GM12875 (cell line): ENCODE data around the gene ACACA.

Source experiments
- H3K4me3 ChIP-seq: one replicate; pipeline ENCODE4 v1.5.1; 2011; ENCODE audit warnings: low read depth, low read length, control low read depth
- TF ChIP-seq, protein P1 (sequence below): IDR thresholded peaks from 2 replicates; pipeline ENCODE4 v1.5.1; 2011; ENCODE audit warnings: low read depth, mild to moderate bottlenecking, control low read depth, inconsistent platforms, low read length, moderate library complexity, borderline replicate concordance; ENCODE audit not compliant: insufficient read depth

ACACA gene

DNA sequence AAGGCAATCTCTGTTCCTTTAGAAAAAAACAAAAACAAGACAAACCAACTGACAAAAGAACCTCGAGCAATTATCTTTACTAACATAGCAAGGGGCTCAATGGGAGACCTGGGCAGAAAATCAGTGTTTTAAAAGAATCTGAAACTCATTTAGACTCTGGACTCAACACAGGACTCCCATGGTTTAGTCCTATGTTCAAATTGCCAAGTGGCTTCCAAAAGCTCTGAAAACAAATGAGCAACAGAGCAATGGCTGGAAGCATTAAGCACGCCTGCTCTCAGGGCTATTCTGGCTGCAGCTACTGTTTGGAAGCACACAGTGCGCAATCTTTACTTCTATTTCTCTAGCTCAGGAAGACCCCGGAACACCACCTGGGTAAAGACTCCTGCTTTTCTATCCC is 295.9 kb downstream of the ACACA start:
- TF ChIP-seq, protein P1, sequence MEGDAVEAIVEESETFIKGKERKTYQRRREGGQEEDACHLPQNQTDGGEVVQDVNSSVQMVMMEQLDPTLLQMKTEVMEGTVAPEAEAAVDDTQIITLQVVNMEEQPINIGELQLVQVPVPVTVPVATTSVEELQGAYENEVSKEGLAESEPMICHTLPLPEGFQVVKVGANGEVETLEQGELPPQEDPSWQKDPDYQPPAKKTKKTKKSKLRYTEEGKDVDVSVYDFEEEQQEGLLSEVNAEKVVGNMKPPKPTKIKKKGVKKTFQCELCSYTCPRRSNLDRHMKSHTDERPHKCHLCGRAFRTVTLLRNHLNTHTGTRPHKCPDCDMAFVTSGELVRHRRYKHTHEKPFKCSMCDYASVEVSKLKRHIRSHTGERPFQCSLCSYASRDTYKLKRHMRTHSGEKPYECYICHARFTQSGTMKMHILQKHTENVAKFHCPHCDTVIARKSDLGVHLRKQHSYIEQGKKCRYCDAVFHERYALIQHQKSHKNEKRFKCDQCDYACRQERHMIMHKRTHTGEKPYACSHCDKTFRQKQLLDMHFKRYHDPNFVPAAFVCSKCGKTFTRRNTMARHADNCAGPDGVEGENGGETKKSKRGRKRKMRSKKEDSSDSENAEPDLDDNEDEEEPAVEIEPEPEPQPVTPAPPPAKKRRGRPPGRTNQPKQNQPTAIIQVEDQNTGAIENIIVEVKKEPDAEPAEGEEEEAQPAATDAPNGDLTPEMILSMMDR, result no peak

DNA sequence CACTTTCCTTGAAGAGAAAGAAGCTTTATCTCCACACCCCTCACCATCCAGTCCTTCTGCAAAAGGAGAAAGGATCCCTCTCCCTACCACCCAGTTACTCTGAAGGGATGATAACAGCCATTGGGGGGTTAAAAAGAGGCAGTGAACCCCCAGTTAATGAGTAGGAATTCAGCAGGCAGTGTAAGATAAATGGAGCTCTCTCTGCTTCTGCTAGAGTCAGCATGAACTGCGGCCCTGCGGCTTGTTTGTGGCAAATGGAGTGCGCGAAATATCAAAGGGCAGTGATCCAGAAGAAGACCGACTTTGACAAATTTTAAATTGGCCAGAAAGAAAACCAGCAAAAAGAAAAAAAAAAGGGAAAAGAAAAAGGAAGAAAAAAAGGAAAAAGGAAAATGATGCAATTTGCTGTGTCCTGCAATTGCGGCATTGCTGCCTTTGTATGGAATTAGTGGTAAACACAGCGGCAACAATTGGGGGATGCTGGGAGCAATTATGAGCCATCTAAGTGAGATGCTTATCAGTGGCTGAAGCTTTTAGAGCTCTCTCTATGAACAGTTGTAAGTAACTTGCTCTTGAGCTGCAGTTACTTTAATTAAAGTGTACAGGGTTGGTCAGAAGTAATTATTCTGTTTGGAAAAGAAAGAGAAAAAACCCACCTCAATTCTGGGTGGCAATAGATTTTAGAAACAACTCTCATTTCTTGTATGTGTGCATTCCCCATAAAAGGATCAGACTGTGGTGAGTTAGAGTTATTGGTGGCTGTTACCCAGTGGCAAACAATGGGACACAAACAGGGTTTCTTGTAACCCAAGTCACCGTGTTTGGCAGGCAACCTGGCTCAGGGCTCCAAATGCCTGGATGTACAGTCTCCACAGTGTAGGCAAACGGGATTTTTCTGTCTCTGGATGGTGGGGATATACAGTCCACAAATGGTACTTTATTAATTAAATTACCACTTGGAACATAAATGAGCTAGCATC is 296.6 kb downstream of the ACACA start:
- TF ChIP-seq, protein P1, result no peak
- H3K4me3 ChIP-seq, result no peak overlapping the region

More for the DNA sequence above, 295.9 kb downstream of the ACACA start:
- no peak overlapping the region for H3K4me3 ChIP-seq

DNA sequence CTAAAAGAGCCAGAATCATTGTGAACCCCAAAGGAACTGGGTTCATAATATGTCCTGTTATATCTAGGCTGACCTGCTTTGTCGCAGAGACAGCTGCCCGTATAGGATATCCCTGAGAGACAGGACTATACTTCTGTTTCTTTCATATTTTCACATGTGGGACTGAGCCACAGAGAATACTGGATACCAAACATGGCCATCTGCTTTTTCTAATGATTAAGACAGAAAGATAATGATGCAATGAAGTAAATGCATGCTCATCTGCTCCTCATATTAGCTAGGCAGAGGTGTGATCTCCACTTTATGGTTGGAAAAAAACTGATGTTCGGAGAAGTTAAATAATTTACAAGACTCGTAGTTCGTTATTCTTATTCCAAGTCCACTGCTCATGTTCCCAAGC is 297.5 kb downstream of the ACACA start:
- TF ChIP-seq, protein P1, result no peak
- H3K4me3 ChIP-seq, result no peak overlapping the region

DNA sequence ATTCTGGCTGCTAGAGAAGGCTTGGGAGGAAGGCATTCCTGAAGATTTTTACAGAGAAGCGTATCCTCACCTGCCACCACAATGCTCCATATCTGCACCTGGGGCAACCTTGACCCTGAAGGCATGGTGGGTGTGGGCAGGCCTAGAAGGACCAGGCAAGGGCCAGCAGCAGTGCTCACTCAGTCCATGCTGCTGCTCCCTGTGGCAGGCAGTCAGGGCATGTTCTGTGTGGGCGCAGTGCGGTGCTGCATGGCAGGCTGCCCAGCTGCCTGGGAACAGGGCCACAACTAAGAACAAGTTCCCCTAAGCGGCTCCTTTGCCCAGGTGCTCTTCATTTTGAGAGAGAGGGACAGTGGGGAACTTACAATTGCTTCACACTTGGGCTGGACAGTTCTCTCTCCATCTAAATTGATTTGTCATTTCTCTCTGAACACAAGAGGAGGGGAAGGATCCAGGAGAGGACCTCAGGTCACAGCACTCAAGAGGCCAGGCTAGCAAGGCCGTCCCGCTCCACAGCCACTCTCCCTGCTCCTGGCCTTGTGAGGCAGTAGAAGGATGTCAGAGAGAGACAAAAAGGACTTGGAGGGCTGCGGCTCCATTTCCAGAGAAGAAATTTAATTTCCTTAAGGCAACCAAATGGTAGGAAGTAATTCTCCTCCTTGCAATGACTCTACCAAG is 299.1 kb downstream of the ACACA start:
- TF ChIP-seq, protein P1, result no peak

DNA sequence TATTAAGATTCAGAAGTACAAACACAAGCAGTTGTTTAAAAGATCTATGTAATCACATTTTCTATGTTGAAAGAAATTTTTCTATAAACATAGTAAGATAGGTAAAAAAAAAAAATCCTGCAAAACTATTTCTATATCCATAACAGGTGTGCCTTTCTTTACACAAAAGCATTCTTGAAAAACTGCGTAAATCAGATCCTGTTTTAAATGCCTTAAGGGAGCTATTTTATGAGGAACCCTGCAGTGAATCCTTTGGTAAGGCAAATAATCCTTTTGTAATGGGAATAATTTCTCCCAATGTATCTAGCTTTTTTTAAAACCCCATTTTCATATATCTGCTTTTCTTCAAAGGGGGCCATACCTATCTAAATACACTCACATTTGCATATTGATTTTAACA is 300.6 kb downstream of the ACACA start:
- TF ChIP-seq, protein P1, result no peak
- H3K4me3 ChIP-seq, result no peak overlapping the region

More for the DNA sequence above, 299.1 kb downstream of the ACACA start:
- H3K4me3 ChIP-seq, result no peak overlapping the region

DNA sequence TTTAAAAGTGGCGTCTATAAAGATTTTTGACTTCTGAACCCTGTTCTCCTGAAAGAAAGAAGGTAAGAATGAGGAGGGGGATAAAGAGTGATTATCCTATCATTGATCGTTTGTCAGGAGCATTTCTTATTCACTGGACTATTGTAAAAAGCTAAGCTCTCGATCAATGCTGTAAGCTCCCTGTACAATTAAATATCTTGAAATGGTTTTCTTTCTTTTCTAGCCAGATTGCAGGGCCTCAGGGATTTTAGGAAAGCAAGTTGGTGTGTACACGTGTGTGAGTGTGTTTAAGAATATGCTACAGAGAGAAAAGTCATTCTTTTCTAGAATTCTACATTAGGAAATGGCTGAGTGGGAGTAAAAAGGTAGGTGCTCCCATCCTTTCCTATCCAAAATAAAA is 303.4 kb downstream of the ACACA start:
- TF ChIP-seq, protein P1, result no peak
- H3K4me3 ChIP-seq, result no peak overlapping the region
